ELF-1 (cell line): Measurements from ENCODE around the gene LENEP.

Experiments used
- DNase-seq: peaks from one replicate; pipeline ENCODE4 v3.0.0-alpha.2; 2016; ENCODE audit warnings: low read depth, low spot score

Gene LENEP

DNA sequence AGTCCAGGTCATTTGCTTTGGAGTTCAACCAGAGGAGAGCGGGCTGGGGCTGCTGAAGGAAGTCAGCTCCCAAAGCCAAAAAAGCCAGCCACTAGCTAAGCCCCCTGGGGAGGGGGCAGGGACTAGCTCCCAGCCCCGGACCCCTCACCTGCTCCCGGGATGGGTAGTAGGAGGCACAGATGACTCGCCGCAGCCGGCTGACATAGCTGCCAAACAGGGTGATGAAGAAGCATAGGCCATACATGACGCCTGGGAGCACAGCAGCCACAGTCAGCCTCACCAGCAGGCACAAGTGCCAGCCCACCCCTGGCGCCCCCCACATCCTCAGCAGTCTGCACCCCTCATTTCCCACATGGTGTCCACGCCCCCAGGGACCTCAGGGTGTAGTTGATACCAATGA is 32.8 kb downstream of the LENEP start:
- DNase-seq: no peak

DNA sequence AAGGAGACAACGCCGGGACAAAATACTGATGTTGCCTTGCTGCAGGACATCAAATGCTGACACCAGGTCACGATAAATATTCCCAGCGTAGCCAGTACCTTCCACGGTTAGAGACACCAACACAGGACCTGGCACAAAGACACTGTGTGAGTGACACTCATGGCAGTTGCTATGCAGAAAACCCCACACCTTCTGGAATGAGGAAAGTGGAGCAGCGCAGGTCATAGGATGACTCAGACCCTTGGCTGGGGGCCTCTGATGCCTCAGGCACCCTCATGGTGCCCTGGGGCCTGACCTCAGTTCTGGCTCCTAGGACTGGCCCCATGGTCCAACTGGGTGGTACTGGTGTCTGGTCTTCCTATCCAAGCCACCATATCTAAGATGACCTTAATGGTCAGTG is 33.2 kb downstream of the LENEP start:
- DNase-seq: no peak

DNA sequence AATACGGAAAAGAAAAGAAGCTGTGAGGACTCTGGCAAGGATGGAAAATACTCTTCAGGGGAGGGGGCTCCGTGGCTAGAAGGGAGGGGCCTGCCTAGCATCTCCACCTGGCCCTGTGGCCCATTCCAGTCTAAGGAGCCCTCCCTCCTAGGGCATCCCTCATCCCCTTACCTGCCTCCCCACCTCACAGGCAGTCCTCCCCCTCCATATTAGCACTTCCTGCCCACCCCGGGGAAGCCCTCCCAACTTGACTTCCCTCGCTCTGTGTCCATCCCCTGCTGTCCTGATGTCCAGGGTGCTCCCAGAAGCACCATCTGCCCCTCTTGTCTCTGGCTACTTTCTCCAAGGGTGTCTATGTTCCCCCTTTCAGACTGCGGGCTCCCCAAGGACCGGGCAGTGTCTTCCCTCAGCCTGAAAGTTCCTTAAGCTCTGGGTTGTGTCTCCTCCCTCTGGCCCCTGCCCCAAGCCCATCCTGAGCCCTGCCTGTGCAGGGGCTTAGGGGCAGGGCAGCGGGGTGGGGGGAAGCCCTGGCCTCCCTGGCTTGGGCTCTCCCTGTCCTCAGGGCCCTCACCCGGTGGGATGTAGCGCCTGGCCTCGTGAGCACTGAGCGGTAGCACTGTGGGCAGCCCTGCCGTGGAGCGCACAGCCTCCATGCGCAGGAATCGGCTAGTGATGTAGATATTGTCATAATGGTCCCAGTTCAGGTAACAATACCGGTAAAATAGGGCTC is 36.3 kb downstream of the LENEP start:
- no peak for DNase-seq

DNA sequence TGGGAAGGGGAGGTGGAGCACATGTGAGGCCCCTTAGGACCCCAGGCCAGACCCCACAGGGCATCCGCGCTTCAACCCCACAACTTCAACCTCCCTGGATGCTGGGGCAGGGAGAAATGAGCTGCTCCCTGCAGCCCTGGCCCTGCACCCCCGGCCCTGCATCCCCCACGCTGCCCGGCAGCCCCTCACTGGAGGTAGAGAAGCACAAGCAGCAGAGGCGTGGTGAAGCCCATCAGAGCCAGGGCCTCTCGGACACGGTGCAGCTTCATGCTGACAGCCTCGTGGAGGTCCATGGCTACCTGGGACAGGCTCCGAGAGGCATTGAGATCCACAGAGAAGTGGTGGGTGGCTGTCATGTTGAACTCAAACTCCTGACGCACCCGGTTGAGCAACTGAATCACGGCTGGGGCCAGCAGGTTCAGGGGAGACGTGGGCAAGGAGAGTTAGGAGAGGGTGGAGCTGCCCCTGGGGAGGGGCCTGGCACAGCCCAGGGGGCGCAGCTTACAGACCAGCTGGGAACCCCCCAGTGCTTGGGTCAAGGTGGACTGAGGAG is 36.9 kb downstream of the LENEP start:
- DNase-seq: no peak

DNA sequence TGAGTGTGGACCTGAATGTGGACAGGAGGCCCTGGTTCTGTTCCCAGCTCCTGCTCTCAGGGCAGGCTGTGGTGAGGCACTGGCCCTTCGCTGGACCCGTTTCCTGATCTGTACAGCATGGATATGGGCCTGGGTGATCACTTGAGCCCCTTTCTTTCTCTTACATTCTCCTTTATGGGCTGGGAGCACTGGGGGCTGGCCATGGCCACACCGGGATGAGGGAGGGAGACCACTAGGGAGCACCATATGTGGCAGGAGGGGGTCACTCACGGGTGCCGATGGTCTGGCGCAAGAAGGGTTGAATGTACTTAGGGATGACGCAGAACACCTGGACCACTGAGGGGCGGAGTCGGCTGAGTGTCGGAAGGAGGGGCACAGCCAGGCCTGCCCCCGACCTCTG is 37.5 kb downstream of the LENEP start:
- no peak for DNase-seq

DNA sequence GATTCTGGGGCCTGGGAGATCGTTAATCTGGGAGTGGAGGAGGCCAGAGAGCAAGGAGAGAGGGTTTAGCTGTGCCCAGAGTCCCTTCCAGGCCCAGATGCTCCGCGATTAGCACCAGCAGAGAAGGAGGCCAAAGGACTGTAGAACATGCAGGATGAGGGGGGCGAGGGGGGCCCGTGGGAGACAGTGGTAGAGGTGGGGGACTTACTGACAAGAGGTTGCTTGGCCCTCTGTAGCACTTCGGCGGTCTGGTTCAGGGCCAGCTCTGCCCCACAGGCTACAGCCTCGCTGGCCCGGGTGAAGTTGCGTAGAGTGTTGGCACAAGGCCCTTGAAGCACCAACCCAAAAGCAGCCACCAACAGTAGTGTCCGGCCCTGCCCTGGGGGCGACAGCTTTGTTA is 39.5 kb downstream of the LENEP start:
- no peak for DNase-seq

DNA sequence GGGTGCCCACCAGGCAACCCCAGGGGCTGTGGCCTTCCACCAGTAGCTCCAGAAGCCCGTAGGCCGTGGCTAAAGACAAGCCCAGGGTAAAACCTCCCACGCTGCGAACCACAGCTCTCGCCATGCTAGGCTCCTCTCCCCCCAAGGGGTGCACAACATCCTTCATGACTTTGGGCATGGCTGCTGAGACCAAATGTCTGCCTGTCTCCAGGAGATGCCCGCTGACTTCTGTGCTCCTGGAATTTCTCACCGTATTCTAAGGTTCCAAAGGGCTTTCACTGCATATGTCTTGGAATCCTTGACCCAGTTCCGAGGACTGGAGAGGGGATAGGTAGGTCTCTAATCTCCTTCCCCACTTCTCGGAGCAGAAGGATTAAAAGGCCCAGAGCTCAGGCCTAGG is 40.1 kb downstream of the LENEP start, which contains the start of the genes DCST1 and DCST2:
DCST1 (plus strand) TSS at position 301 of the 400 bp plus-strand sequence. CDS start 213 bp downstream, outside the sequence.
DCST2 (minus strand) TSS at position 258 of the 400 bp plus-strand sequence; CDS start at position 178, 80 bp downstream.
- no peak for DNase-seq

DNA sequence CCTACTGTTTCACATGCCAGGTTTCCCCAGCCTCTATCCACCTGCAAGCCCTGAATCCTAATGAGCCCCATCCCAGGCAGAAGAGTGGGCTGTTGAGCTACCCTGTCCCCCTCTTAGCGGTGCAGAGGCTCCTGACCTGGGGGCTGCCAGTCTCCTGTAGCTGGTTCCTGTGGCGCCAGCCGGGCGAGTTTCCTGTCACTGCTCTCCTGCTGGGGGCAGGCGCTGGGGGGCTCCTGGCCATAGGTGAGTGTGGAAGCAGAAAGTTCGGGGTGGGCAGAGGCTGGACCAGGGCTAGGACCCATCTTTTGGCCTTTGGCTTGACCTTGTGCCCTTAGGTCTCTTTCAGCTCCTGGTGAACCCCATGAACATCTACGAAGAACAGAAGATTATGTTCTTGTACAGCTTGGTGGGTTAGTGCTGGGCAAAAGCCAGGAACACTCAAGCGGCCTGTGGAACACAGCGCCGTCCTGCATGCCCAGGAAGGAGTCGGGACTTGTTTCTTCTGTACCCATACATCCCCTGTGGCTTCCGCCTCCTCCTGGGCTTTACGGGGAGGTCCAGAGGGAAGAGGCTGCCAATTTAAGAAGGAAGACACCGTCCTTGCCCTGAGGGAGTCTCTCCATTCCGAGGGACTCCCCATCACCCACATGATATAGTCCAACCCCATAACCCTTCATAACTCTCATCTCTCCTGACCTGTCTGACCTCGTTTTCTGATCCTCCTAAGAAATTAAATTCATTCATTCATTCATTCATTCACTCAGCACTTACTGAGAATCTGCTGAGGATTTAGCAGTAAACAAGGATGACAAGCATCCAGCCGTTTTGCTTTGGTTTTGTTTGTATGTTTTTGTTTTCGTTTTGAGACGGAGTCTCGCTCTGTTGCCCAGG is 41.2 kb downstream of the LENEP start:
- DNase-seq: no peak

DNA sequence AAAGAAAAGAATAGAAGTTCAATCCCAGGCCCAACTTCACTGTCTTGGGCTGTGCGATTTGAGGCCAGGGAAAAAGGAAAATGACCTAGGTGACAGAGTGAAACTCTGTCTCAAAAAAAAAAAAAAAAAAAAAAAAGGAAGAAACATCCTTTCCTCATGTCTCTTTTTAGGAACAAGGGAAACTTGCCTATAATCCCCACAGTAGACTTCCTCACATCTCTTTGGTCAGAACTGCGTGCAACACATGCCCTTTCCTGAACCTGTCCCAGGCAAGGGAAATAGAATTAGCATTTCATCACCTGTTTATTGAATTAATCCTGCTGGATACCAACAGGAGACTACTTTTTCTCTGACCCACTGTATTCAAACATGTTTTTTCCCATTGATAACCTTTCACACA is 42.5 kb downstream of the LENEP start:
- no peak for DNase-seq

DNA sequence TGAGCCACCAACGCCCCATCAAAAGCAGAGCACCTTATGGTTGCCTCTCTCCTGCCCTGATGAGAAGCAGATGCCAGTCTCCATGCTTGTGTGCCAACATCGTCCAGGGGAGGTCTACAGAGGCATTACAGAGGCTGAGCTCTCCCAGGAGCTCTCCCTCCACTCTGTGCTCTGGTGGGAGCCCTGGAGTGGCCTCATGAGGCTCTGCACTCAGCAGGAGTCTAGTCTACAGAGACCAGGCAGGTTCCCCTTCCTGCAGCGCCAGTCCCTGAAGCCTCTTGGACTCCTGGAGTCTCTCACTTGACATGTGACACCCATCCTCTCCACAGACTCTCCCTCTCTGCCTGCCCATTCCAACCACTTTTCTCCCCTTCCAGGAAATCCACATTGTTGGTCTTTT is 43.7 kb downstream of the LENEP start:
- DNase-seq: no peak

DNA sequence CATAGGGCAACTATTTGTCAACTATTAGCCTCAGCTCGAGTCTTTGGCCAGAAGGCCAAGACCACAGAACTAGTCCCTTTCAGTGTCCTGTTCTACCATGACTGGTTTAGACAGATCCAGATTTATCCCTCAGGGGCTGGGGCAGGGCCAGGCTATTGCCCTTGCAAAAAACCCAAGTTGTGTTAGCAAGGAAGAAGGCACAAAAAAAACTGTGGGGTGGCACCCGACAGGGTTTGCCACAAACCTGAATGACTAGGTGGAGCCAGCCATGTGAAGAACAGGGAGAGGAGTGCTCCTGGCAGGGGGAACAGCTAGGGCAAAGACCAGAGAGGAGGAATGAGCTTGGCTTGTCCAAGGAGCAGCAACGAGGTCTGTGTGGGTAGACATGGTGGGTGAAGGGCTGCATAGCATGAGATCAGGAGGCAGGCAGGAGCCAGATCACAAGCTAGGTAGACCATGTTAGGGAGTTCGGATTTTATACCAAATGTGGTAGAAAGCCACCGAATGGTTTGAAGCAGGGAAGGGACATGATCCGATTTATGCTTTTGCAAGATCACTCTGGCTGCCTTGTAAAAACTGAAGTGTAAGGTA is 44.6 kb downstream of the LENEP start:
- no peak for DNase-seq

DNA sequence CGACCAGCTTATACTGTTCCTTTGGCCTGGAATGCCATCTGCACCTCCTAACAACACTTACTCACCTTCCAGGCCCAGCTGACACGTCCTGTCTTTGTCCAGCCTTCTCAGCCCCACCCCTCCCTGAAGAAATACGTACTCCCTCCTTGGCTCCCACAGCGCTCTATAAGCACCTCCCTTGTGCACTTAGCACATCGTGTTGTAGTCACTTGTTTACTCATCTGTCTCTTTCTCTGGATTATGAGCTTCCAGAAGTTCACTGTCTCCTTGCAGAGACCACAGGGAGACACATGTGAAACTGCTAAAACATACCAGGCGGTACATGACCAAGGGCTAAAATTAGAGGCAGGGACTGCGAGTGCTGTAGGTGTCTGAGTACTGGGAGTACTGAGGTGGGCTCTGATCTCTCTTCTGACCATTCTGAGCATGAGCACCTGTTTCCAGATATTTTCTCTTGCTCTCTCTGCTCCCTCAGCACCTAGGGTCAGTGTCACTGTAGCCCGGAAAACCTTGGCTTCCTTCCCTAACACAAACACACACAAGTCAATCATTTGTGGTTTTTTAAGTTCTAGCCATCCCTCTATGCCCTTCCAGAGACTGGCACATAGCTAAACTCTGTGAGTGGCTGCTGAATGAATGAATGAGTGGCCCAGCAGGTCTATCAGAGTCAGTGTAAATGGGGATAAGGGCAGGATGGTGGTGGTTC is 45.4 kb downstream of the LENEP start:
- DNase-seq: peak; percentile 34

DNA sequence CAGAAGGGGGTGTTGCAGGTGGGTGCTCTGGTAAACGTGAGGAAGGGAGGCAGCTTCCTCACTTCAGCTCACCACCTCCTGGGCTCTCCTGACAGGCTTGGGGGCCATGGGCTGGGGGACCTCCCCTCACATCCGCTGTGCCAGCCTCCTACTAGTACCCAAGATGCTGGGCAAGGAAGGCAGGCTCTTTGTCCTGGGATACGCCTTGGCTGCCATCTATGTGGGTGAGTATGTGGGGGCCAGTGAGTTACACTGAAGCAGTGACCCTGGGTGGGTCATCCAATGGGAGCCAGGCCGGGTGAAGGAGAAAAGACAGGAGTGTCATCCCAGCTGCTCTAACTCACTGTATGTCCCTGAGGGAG is 45.9 kb downstream of the LENEP start:
- DNase-seq: no peak

DNA sequence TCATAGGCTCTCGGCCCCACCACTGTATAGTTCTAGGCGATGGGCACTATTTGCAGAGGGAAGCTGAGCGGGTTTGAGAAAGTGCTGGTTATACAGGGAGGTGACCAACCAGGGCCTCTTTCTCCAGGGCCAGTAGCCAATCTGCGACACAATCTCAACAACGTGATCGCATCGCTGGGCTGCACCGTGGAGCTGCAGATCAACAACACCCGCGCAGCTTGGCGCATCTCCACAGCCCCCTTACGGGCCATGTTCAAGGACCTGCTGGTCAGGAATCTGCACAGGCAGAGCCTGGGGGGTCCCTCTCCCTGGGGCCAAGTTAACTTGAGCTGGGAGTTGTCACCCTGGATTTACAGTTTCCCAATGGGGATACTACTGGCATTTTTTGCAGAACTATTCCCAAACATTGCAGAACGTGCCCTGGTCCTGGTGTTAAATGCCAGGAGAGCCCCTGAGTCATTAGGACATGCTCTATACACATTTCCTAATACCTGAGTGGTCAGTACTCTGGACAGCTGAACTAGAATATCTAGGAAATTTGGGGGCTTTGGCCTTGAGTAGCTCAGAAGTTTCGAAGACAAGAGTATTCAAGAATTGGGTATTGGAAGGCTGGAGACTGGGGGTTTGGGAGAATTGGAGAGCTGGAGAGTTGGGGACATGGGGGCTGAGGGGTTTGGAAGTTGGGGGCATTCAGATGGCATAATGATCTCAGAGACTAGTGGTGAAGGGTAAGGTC is 47.1 kb downstream of the LENEP start:
- DNase-seq: no peak

DNA sequence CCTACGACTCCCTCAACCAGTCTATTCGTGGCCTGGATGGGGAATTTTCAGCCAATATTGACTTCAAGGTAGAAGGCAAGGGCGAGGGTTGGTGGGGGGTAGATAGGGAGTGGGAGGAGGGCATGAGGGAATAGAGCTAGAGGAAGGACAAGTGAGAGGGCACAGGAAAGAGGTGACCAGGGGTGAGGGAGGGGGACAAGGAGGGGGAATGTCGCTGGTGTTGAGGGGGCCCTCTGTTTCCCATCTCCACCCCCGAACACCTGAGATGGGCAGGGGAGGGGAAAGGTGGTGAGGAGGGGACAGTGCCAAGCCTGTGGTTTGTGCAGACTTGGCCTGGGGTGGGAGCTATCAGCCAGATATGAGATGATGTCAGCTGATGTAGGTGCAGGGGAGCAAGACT is 49.4 kb downstream of the LENEP start:
- DNase-seq: no peak

DNA sequence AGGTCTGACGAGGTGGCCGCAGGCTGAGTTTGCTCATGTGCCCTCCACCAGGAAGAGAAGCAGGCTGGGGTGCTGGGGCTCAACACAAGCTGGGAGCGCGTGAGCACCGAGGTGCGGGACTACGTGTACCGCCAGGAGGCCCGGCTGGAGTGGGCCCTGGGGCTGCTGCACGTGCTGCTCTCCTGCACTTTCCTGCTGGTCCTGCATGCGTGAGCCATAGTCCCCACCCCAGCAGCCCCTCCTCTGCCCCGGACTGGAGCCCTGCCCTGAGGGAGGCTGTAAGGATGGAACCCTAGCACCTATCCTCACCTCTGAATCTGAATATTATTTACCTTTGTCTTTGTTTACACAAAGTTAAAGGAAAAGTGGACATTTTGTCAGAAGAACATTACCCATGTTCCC is 49.9 kb downstream of the LENEP start:
- DNase-seq: no peak

DNA sequence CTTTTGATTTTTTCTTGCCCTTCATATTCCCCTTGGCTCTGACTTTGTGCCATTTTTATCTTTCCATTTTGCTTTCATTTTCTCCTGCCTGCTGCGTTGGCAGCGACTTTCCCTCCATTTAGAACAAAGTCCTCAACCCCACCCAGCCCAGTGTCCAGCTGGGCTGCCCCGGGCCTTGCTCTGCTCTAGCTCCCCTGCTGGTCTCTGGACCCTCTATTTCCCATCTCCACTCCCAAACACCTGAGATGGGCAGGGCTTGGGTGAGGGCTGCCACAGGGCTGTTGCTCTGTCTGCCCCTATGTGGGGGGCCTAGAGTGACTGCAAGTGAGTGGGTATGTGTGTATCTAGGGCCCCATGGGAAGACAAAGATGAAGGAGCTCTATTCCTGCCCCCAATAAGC is 50.4 kb downstream of the LENEP start:
- DNase-seq: no peak
